GM18505 (cell line): ENCODE data around the gene KIF18B.

ENCODE experiments used
- ATAC-seq: cut with Tn5 transposase; IDR thresholded peaks from one replicate; pipeline ENCODE4 v1.9.1; 2021; ENCODE audit not compliant: unreplicated experiment
- POLR2A ChIP-seq: IDR thresholded peaks from 4 replicates; pipeline ENCODE4 v1.6.1; 2011; ENCODE audit warnings: borderline replicate concordance; ENCODE audit not compliant: insufficient read depth, insufficient read length; ENCODE audit errors: extremely low read depth

Gene KIF18B

DNA sequence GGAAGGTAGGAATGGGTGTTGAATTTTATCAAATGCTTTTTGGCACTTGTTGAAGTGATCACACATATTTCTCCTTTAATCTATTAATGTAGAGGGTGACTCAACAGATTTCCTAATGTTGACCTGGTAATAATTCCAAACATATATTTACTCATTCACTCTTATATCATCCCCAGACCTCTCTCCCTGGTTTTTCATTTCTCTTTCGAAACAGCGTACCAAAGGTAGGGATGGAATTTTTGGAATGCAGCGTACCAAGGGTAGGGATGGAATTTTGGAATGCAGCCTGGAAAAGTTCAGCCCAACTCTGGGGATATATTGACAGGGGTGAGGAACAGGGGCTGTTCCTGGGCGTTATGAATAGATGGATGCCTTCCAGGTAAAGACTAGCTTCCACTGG, 7.3 kb downstream of the KIF18B start:
- ATAC-seq: no peak
- no peak for TF ChIP-seq POLR2A

DNA sequence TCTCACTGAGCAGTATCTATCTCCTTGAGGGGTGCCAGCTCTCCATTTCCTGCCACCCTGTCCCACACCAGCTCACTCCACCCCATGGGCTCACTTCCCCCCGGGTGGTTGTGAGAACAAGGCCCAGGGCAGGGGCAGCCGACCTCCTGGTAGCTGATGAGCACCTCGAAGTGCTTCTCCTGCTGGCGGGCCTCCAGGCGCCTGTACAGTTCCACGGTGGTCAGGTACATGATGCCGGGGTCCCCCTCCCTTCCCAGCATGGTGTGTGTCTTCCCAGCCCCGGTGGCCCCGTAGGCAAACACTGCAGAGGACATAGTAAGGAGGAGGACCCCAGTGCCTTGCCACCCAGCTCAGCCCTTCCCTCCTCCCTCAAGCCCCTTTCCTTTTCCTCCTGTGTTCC, 12.5 kb downstream of the KIF18B start:
- no peak for ATAC-seq
- no peak for TF ChIP-seq POLR2A

DNA sequence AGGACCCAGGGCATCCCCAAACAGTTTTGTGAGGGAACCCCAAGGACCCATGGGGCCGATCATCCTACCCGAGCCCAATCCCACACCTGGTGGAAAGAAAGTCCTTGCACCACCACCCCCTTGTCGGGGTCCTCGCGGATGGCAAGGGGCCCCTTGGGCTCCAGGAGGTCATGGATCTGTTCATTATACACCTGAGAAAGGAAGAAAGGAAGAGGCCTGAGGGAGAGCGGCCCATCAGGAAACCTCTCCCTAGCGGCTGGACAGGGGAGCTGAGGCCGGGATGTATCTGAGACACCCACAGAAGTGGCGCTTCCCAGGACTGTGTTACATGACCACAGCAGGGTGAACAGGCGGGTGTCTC, 12.8 kb downstream of the KIF18B start:
- no peak for ATAC-seq
- no peak for TF ChIP-seq POLR2A

DNA sequence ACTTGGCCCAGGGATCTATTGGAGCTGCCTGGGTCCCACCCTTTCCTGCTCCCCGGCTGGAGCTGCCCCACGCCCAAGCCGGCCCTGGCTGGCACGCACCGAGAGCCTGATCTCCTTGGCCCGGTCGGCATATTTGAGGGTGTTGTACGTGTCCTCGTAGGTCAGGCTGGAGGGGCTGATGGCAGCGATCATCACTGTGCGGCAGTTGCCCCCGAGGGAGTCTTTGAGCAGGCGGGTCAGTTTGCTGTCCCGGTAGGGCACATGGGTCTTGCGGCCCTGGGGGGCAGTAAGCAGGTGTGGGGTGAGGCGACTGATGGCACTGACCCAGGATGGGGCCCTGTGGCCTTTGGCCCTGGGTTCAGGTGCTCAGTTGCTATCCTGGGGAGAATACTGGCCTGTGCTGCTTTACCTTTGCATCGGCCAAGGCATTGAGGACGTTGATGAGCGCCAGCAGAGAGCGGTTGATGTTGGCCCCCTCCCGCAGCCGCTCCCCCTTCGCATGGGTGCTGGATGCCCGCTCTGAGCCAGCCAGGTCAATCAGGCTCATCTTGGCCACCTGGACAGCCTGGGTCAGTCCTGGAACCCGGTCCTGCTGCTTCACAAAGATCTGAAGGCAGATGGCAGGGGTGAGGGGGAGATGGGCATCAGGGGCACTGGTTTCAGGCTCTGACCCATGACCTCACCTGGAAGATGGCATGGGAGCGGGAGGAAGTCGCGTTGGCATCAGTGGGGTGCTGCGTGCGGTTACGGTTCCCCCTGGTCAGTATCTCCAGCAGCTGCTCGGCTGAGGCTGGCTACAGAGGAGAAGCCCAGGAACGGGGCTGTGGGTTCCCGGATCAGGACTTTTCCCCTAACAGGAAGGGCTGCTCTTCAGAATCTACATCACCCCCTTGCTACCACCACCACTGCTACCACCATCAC, 13.5 kb downstream of the KIF18B start:
- TF ChIP-seq POLR2A: no peak

DNA sequence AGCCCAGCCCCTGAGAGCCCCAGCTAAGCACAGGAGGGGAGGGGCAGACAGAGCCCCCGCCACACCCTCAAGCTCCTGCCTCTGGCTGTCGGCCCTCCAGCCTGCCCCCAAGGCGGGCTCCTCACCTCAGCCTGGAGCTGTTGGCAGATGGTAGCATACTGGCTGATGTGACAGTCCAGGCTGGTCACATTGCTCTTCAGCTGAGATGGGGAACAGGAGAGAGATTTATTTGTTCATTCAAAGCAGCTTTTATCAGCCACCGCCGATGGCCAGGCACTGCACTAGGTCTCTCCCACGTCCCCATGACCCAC, 14.8 kb downstream of the KIF18B start:
- ATAC-seq: no peak
- no peak for TF ChIP-seq POLR2A

More for the DNA sequence above, 13.5 kb downstream of the KIF18B start:
- no peak for ATAC-seq

DNA sequence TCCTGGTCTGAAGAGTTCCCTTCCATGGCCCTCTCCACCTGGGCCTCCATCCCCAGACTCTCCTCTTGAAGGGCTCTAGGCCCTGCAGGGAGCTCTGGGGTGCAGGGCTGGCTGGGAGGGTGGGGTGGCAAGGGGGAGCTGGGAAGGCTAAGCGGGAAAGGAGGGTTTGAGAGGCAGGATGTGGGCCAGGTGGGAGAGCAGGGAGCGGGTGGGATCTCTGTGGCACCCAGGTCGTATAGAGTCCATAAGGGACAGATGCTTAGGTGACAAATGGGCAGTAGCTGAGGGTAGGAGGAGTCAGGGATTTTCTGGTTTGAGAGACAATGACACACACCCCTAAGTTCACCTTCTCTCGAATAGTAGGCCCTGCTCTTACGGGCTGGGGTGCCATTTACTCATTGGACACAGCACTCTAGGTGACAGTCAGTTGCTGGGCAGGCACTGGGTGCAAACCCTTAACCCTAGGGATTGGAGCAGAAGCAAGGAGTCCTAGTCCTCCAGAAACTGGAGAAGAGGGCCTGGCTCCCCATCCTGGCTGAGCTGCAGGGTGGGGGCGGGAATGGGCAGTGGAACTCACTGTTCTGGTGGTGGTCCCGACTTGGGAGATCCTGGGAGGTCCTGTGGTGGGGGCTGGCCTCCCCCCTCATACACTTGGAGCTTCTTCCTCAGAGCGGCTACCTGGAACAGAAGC, 15.3 kb downstream of the KIF18B start:
- no peak for ATAC-seq
- TF ChIP-seq POLR2A: no peak

DNA sequence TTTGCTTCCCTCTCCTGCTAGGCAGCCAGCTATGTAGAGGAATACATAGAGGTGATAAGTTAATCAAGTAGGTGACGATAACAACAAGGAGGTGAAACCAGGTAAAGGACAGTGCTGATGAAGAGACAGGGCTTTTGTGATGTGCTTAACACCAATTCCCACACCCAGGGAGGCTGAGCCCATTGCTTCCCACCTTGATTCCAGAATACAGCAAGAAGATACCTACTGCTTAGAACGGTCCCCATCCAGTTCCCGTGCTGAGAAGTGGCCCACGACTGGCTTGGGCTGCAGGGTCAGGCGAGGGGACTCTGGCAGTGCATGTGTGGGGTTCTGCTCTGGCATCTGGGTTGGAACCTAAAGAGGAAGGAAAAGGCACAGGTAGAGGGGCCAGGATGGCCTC, 16.2 kb downstream of the KIF18B start:
- ATAC-seq: no peak
- TF ChIP-seq POLR2A: no peak

DNA sequence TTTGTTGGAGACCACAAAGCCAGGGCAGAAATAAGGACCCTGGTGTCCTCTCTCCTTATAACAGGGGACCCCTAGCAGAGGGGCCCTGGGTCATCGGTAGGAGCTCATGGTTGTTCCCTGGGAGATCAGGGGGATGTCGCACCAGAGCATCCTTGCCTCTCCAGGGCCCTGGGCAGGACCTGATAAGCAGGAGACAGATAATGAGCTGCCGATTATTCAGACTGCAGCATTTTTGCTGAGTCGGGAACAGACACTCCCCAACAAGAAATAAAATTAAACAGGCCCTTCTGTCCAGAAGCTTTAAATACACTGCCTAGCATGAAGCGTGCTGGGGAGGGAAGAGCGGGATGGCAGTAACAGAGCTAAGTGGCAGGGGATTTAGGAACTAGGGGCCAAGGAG, 16.9 kb downstream of the KIF18B start:
- ATAC-seq: no peak
- TF ChIP-seq POLR2A: no peak

DNA sequence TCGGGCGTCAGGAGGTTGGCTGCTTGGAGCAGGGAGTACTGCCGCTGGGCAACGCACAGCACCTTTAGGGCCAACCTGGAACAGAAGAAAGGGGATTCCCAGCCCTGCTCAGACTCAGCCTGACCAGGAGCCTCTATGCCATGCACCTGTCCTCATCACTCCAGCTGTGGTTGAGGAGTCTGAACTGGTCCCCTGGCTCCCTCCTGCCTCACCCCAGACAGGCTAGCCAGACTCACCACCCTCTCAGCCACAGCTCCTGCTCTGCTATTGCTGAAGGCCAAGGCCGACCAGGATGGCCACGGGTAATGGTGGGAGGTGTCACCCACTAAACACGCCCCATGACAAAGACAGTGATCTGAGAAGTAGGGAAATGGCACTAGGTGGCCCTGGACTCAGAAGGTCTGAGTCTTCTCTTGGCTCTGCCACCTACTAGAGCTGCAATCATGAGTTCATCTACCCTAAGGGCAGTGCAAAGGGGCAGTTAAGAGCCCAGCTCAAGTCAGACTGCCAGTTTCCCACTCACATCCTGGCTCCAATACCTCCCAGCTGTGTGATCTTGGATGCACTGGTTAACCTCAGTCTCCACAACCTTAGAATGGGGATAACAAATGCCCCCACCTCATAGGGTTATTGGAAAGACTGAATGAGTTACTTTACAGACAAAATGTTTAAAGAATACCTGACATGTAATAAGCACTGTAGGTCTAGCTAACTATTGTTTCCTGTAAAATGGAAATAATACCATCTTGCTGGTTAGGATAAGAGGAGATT, 18.4 kb downstream of the KIF18B start:
- TF ChIP-seq POLR2A: no peak
- no peak for ATAC-seq

DNA sequence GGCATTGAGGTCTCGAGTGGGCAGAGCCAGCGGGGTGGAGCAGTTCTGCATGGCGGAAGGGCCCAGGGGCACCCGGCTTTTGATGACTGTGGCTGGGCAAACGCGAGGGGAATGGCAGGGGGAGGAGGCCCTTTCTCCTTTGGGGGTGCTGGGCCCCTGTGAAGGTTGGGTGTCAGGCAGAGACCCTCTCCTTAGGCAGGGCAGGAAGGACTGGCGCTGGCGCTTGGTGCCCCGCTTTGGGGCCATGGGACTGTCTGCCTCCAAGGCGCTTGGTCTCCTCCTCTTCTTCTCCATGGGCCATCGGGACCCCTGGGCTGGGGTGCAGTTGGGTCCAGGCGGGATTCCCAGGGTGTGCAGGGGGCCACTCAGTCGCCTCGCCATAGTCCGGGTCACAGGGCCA, 19.4 kb downstream of the KIF18B start:
- no peak for TF ChIP-seq POLR2A
- no peak for ATAC-seq

DNA sequence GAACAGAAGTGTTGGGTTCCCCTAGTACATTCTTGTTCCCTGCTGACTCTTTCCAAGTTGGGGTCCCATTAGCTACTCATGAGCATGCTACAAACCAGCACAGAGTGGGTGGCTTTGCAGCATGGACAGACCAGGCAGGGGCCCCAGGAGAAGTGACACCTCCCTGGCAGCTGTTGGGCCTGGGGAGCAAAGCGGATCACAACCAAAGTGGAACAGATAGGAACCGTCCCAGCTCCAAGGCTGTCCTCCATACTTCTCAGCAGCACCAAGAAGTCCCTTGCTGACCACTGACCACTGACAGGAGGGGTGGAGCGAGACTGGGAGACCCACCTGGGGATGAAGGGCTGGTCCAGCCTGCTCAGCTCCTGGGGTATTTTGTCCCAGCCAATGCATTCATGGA, 19.9 kb downstream of the KIF18B start:
- TF ChIP-seq POLR2A: no peak
- no peak for ATAC-seq

DNA sequence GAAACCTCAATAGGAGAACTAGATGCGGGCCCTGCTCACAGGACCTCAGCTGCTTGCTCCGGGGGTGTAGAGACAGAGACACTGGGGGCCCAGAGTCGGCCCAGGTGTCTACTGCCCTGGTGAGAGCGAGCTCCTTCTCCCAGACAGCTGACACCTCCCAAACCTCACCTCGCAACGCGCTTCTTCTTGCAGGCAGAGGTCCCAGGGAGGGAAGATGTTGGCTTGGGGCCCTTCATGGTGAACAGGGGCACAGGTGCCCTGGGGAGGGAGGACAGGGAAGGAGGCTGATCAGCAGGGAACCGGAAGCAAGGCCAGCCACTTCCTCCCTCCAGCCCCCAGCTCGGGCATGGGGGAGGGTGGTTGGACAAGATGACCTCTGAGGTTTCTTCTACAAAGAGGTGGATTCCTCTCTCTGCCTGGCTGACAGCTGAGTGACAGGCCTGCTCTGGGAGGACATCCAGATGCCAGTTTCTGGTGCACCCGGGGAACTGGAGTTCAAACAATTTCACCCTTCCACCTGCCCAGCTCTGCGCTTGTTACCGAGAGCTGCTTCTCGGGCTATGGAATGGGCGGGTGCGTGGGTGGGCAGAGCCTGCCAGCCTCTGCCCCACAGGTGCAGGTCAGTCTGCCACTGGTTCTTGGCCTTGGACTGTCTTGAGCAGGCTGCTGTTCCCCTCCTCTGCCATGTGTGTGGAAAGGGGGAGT, 20.6 kb downstream of the KIF18B start:
- ATAC-seq: no peak
- no peak for TF ChIP-seq POLR2A

DNA sequence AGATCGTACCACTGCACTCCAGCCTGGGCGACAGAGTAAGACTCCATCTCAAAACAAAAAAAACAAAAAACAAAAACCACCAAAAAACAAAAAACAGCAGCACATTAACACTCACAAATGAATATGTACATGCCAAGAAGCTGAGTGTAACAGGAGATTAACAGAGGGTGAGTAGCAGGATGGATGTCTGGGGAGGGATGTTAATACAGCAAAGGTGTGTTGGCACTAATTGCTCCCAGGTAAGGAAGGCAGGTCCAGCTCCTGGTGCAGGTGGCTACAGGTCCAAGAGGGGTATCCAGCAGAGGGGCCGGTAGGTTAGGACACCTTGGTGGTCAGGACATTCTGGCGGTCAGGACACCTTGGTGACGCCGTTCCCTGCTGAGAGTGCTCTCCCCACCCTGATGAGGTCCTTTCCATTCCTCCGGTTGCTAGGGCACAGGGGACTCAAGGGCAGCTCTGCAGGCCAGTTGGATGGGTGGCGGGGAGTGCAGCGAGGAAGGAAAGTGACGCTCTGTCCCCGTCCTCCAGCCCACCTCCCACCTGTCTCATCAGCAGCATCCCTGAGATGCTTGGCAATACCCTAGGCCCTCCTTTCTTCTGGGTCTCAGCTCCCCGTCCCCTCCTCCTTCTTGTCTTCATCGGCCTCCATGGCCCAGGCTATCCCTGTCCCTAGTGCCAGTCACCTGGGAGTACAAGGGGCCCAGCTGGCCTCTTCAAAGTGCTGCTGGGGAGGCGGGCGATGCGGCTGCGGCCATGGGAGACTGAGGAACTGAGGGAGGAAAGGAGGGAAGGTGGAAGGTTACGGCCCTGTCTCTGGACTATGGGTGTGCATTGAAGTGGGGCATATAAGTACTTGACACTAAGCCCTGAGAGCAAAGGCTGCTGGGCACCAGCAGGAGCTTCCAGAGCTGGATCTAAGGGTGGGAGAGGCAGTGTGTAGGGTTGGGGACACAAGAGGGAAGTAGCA, 21.6 kb downstream of the KIF18B start:
- TF ChIP-seq POLR2A: no peak
- ATAC-seq: no peak

DNA sequence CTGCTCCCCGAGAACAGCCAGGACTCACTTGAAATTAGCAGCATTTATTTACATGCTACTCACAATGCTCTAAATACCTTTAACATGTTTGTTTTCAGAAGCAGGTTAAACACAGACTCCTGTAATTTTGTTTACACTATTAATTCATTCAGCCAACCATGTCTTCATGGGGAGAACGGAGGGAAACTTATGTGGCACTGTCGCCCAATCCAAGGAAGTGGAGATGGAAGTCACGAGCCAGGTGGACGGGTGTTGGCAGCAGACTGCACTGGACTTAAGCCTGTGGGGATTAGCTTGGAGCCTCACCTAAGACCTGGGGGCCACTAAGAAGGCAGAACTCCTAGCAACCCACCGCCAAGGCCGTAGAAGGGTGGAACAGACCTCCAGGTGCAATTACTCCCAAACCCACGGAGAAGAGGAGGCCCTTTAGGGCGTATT, 23.4 kb downstream of the KIF18B start:
- no peak for TF ChIP-seq POLR2A
- ATAC-seq: no peak
